CD4-positive, alpha-beta memory T cell (primary cell): ENCODE data around the gene HSPA9. TPM values are rescaled to one million over a fixed set of nuclear protein-coding genes. Genes with fewer than 3 reads are reported as not detected.
A peak's percentile ranks its signal among the peaks of the same experiment; 100 is the strongest.

Experiments used
- CTCF ChIA-PET: fragments of 350-600 bp; sonication (Branson Sonifier 250); formaldehyde crosslinking; loops from one replicate; lab custom pipeline; 2021; ENCODE audit warnings: inconsistent platforms; ENCODE audit not compliant: partially characterized antibody; lab: Charles Lee
- POLR2A ChIA-PET: fragments of 350-600 bp; sonication (Branson Sonifier 250); formaldehyde crosslinking; loops from one replicate; lab custom pipeline; 2021; ENCODE audit not compliant: partially characterized antibody; lab: Charles Lee
- DNase-seq, 5 donors: peaks; one replicate each; pipeline versions ENCODE4 v3.0.0 to v3.0.0-alpha.2; 2020 to 2022; ENCODE audit warnings: mixed read lengths in 1 of 5
- H3K27ac ChIP-seq: one replicate; pipeline ENCODE4 v1.7.0; 2013; ENCODE audit warnings: low read depth, low read length
- H3K27me3 ChIP-seq: 2 replicates; pipeline ENCODE4 v1.7.0; 2013; ENCODE audit warnings: mild to moderate bottlenecking, low read length, moderate library complexity; ENCODE audit not compliant: insufficient read depth
- H3K36me3 ChIP-seq: 2 replicates; pipeline ENCODE4 v1.7.0; 2013; ENCODE audit warnings: mild to moderate bottlenecking, low read length, moderate library complexity; ENCODE audit not compliant: insufficient read depth
- H3K4me1 ChIP-seq: 2 replicates; pipeline ENCODE4 v1.7.0; 2013; ENCODE audit warnings: mild to moderate bottlenecking, low read length, moderate library complexity; ENCODE audit not compliant: insufficient read depth
- H3K4me3 ChIP-seq, 2 donors: one replicate each; pipeline ENCODE4 v1.7.0; 2013; ENCODE audit warnings: low read length in 2 of 2, mild to moderate bottlenecking in 1 of 2
- H3K9me3 ChIP-seq, 2 donors: one replicate each; pipeline ENCODE4 v1.7.0; 2013; ENCODE audit warnings: low read length in 2 of 2, control low read depth in 1 of 2; ENCODE audit not compliant: control insufficient read depth in 1 of 2
- H3K27ac Mint-ChIP-seq, 7 donors: one replicate each; pipeline ENCODE4 v1.8.0; 2020 to 2021; ENCODE audit warnings: mixed read lengths in 7 of 7, mild to moderate bottlenecking in 6 of 7, inconsistent platforms in 3 of 7, moderate library complexity in 3 of 7
- H3K27me3 Mint-ChIP-seq, 2 donors: one replicate each; pipeline ENCODE4 v1.8.0; 2020 to 2021; ENCODE audit warnings: mixed read lengths in 2 of 2
- H3K36me3 Mint-ChIP-seq, 2 donors: one replicate each; pipeline ENCODE4 v1.8.0; 2020 to 2021; ENCODE audit warnings: mixed read lengths in 2 of 2, inconsistent platforms in 1 of 2, mild to moderate bottlenecking in 1 of 2
- H3K4me1 Mint-ChIP-seq, 4 donors: one replicate each; pipeline ENCODE4 v1.8.0; 2020 to 2021; ENCODE audit warnings: mixed read lengths in 4 of 4, mild to moderate bottlenecking in 1 of 4
- H3K4me3 Mint-ChIP-seq, 8 donors: one replicate each; pipeline ENCODE4 v1.8.0; 2020 to 2021; ENCODE audit warnings: mixed read lengths in 8 of 8, mild to moderate bottlenecking in 7 of 8, moderate library complexity in 6 of 8, inconsistent platforms in 3 of 8
- H3K9me3 Mint-ChIP-seq, 8 donors: one replicate each; pipeline ENCODE4 v1.8.0; 2020 to 2021; ENCODE audit warnings: mixed read lengths in 8 of 8, mild to moderate bottlenecking in 5 of 8, inconsistent platforms in 3 of 8, moderate library complexity in 1 of 8
- intact Hi-C: fragments of 100-400 bp; cut with micrococcal nuclease; formaldehyde crosslinking; loops from one replicate; pipeline ENCODE4 v1.15.1; 2023
- polyA plus RNA-seq, 2 donors: library from polyadenylated mRNA; unstranded; fragments of 300-500 nt; fragmentation: Illumina TruSeq; gene quantifications; one replicate each; pipeline ENCODE4 v1.2.3, GENCODE V29; 2021
- total RNA-seq, 2 experiments: library from RNA; stranded (reverse); gene quantifications; one replicate each; pipeline ENCODE4 v1.2.3, GENCODE V29; 2021

HSPA9 gene
- total and polyA plus RNA-seq, 4 experiments from 2014 or later = 144 to 171 (median 154) TPM

DNA sequence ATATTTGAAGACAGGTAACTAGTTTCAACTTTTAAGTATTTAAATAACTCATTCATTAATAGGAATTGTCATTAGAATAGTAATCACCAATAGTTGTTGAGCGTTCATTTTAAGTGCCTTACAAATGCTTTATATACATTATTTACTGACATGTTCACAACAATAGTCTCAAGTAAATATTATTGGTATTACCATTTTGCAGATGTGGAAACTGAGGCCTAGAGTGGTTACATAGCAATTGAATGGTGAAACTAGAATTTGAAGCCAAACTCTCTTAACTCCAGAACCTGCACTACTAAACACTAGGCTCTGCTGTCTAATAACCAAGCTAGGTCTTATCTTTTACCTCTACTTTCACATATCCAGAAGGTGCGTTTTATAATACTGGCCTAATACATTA is 4.8 kb upstream of the HSPA9 start:
- Mint-ChIP-seq H3K36me3 (peaks cover 0 to 6% of the 10 kb centered on the region in 2 donors), H3K4me1 (peaks cover 9 to 20% (median 10%) of the 10 kb centered on the region in 4 donors), H3K9me3 (peaks cover 0 to 4% (median 0%) of the 10 kb centered on the region in 8 donors), H3K27ac (no peak overlapping the region), H3K27me3 (peaks cover 0 to 2% of the 10 kb centered on the region in 2 donors), H3K4me3 (no peak overlapping the region)
- no peak for DNase-seq
- ChIA-PET CTCF (interaction anchor here (0.6 to 2.0 kb wide), 17 partner anchors 8 to 687 kb away, joined by 3 to 11 read pairs (median 5); partner anchors contain the start of gene ETF1), POLR2A (interaction anchor here (1.0 to 1.1 kb wide), 2 partner anchors 14 to 683 kb away, joined by 3 to 5 read pairs; no protein-coding TSS in a partner anchor)
- intact Hi-C loops = no loop called here
- Histone ChIP-seq H3K4me1 (peaks cover 6% of the 10 kb centered on the region), H3K36me3 (no peaks in the 10 kb centered on the region), H3K4me3 (no peak overlapping the region), H3K9me3 (no peaks in the 10 kb centered on the region), H3K27ac (no peak overlapping the region), H3K27me3 (no peaks in the 10 kb centered on the region)

DNA sequence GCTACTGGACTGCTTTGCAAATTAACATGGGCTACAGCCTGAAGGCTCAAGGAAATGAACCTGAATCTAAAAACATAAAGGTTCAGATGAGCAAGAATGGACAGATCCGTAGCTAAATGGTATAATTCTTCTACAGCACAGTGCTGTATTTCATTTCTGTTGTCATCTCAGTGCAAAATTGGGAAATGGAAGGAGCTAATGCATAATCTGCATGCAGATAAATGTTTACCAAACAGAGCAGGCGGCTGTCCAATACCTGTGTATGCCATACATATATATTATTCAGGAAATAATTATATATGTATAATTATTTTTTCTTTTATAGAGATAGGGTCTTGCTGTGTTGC is 4.3 kb upstream of the HSPA9 start:
- H3K27me3 Mint-ChIP-seq = peaks cover 0 to 1% of the 10 kb centered on the region in 2 donors
- H3K9me3 Mint-ChIP-seq = peaks cover 0 to 7% (median 0%) of the 10 kb centered on the region in 8 donors
- peaks cover 5 to 11% of the 10 kb centered on the region in 2 donors for H3K36me3 Mint-ChIP-seq
- no peaks in the 10 kb centered on the region for H3K36me3 ChIP-seq
- H3K9me3 ChIP-seq = no peaks in the 10 kb centered on the region
- POLR2A ChIA-PET = interaction anchor here (0.6 to 1.1 kb wide), 4 partner anchors 14 to 683 kb away, joined by 3 to 5 read pairs (median 3); no protein-coding TSS in a partner anchor
- no peak overlapping the region for H3K27ac ChIP-seq
- intact Hi-C loops = loop anchor here (5.0 to 10.0 kb wide), 5 partner anchors 242 to 1528 kb away; partner anchors contain the start of genes FAM13B, FAM53C, HNRNPA0 and SPATA24
- CTCF ChIA-PET = interaction anchor here (0.6 to 2.0 kb wide), 24 partner anchors 9 to 707 kb away, joined by 3 to 11 read pairs (median 4); partner anchors contain the start of gene ETF1
- DNase-seq = no peak
- H3K27ac Mint-ChIP-seq = peak overlapping the region in 3 of 7 donors; percentile 1 to 60 (median 56)
- peaks cover 9 to 25% (median 14%) of the 10 kb centered on the region in 4 donors for H3K4me1 Mint-ChIP-seq
- no peaks in the 10 kb centered on the region for H3K27me3 ChIP-seq
- H3K4me1 ChIP-seq = peaks cover 7% of the 10 kb centered on the region
- peak overlapping the region in 1 of 8 donors; percentile 21 for H3K4me3 Mint-ChIP-seq
- H3K4me3 ChIP-seq = no peak overlapping the region

DNA sequence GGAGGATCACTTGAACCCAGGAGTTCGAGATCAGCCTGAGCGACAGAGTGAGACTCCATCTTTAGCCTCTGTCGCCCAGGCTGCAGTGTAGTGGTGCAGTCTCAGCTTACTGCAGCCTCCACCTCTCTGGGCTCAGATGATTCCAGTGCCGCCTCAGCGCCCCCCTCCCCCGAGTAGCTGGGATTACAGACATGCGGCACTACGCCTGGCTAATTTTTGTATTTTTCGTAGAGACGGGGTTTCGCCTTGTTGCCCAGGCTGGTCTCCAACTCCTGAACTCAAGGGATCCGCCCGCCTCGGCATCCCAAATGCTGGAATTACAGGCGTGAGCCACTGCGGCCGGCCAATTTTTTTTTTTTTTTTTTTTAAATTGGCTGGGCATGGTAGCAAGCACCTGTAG is 2.3 kb upstream of the HSPA9 start:
- peak overlapping the region in 2 of 7 donors; percentile 76 to 100 for H3K27ac Mint-ChIP-seq
- POLR2A ChIA-PET = interaction anchor here (0.6 to 5.1 kb wide), 2 partner anchors 35 to 71 kb away, joined by 3 to 124 read pairs; partner anchors contain the start of gene ETF1

DNA sequence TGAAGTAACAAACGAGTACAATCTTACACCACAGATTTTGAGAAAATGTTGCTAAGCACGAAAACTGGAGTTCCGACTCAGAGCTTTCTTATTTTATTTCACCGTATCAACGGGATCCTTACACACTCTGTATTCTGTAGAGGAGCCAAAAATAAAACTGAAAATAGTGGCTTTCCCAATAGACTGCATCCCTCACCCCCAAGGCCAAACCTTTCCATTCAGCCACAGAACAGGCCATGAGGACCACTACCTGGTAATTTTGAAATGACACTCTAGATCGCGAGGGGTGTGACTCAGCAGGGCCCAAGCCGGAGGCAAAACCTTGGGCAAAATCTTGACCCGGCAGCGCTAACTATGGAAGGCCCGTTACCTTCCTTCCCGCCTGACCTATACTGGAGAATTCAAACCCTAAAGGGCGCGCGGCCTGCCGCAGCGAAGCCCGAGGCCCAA is 432 bp downstream of the HSPA9 start:
- no peak for DNase-seq
- Mint-ChIP-seq H3K27me3 (no peaks in the 10 kb centered on the region), H3K36me3 (peaks cover 26 to 42% of the 10 kb centered on the region in 2 donors), H3K27ac (peak overlapping the region; percentile 100), H3K9me3 (peaks cover 0 to 7% (median 0%) of the 10 kb centered on the region in 8 donors), H3K4me3 (peak overlapping the region; percentile 92 to 99 (median 98)), H3K4me1 (peaks cover 18 to 56% (median 35%) of the 10 kb centered on the region in 4 donors)
- H3K9me3 ChIP-seq = no peaks in the 10 kb centered on the region
- no peaks in the 10 kb centered on the region for H3K27me3 ChIP-seq
- intact Hi-C loops = loop anchor here (1.0 to 10.0 kb wide), 11 partner anchors 31 to 1533 kb away; partner anchors contain the start of genes EGR1, ETF1, FAM13B and FAM53C
- H3K36me3 ChIP-seq = peaks cover 37% of the 10 kb centered on the region
- H3K27ac ChIP-seq = peak overlapping the region; percentile 99
- H3K4me1 ChIP-seq = peaks cover 34% of the 10 kb centered on the region
- ChIA-PET CTCF (interaction anchor here (1.2 to 3.9 kb wide), 4 partner anchors 9 to 222 kb away, joined by 5 to 21 read pairs (median 10); partner anchors contain the start of genes EGR1, ETF1 and KDM3B), POLR2A (interaction anchor here (0.9 to 5.1 kb wide), 20 partner anchors 8 to 821 kb away, joined by 3 to 124 read pairs (median 8); partner anchors contain the start of genes BRD8, CDC25C, EGR1 and ETF1)
- H3K4me3 ChIP-seq = peak overlapping the region; percentile 88 to 99

More for the DNA sequence above, 2.3 kb upstream of the HSPA9 start:
- Histone ChIP-seq H3K4me3 (no peak overlapping the region), H3K27ac (no peak overlapping the region), H3K9me3 (no peaks in the 10 kb centered on the region), H3K27me3 (no peaks in the 10 kb centered on the region), H3K4me1 (peaks cover 24% of the 10 kb centered on the region), H3K36me3 (peaks cover 11% of the 10 kb centered on the region)
- no peak overlapping the region for H3K4me3 Mint-ChIP-seq
- peaks cover 8 to 23% of the 10 kb centered on the region in 2 donors for H3K36me3 Mint-ChIP-seq
- peaks cover 13 to 39% (median 27%) of the 10 kb centered on the region in 4 donors for H3K4me1 Mint-ChIP-seq
- no peaks in the 10 kb centered on the region for H3K27me3 Mint-ChIP-seq
- CTCF ChIA-PET = interaction anchor here (0.9 to 3.9 kb wide), 6 partner anchors 9 to 685 kb away, joined by 3 to 21 read pairs (median 4); partner anchors contain the start of genes ETF1 and KIF20A
- DNase-seq = no peak
- peaks cover 0 to 7% (median 0%) of the 10 kb centered on the region in 8 donors for H3K9me3 Mint-ChIP-seq
- intact Hi-C loops = loop anchor here (5.0 to 10.0 kb wide), 5 partner anchors 240 to 1530 kb away; partner anchors contain the start of genes FAM13B, FAM53C, HNRNPA0 and SPATA24

DNA sequence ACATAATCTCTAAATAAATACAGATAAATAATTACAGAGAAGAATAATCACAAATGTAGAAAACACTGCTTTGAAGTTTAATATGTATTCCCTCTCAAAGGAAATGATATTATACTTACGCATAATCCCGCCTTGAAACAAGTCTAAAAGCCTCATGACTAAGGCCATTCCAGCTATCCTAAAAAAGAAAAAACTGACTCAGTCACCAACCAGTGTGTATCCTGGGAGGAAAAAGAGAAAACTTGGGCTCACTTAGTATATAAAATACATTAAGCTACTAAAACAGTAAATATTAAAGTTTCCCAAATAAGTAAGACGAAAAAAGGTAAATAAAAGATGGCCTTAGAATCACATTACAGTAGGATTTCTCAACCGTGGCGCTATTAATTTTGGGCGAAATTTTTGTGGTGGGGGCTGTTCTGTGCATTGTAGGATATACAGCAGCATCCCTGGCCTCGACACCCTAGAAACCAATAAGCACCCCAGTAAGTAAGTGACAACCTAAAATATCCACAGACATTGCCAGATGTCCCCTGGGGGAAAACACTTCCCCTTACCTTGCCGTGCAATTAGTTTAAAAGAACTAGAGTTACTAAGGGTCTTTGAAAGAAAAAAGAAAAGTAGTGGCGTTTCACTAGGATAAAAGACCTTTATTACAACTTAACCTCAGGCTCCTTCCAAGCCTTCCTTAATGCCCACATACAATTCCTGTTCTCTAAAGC is 1.1 kb downstream of the HSPA9 start:
- Mint-ChIP-seq H3K4me3 (peak overlapping the region; percentile 92 to 99 (median 98)), H3K9me3 (peaks cover 0 to 7% (median 0%) of the 10 kb centered on the region in 8 donors), H3K36me3 (peaks cover 30 to 47% of the 10 kb centered on the region in 2 donors), H3K4me1 (peaks cover 14 to 55% (median 33%) of the 10 kb centered on the region in 4 donors), H3K27me3 (no peaks in the 10 kb centered on the region), H3K27ac (peak overlapping the region; percentile 100)
- Histone ChIP-seq H3K9me3 (no peaks in the 10 kb centered on the region), H3K4me1 (peaks cover 39% of the 10 kb centered on the region), H3K4me3 (peak overlapping the region; percentile 88 to 99), H3K27ac (peak overlapping the region; percentile 99), H3K36me3 (peaks cover 42% of the 10 kb centered on the region), H3K27me3 (no peaks in the 10 kb centered on the region)
- no peak for DNase-seq
- ChIA-PET POLR2A (interaction anchor here (1.0 to 5.1 kb wide), 8 partner anchors 8 to 767 kb away, joined by 3 to 124 read pairs (median 8); partner anchors contain the start of genes EGR1, ETF1 and PAIP2), CTCF (interaction anchor here (0.7 to 3.9 kb wide), 3 partner anchors 8 to 124 kb away, joined by 5 to 21 read pairs (median 12); partner anchors contain the start of gene ETF1)
- intact Hi-C loops = loop anchor here (10.0 kb wide), 2 partner anchors 539 to 819 kb away; partner anchors contain the start of genes FAM13B and HNRNPA0

DNA sequence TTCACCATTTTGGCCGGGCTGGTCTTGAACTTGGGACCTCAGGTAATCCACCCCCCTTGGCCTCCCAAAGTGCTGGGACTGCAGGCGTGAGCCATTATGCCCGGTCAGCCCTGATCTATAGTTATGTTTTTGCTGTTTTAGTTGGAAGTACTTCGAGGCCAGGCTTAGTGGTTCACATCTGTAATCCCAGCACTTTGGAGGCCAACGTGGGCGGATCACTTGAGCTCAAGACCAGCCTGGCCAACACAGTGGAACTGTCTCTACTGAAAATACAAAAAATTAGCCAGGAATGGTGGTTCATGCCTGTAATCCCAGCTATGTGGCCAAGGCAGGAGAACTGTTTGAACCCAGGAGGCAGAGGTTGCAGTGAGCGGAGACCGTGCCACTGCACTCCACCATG is 2.0 kb downstream of the HSPA9 start:
- Mint-ChIP-seq H3K9me3 (peaks cover 0 to 7% (median 0%) of the 10 kb centered on the region in 8 donors), H3K27me3 (no peaks in the 10 kb centered on the region), H3K4me3 (peak overlapping the region in 1 of 8 donors; percentile 48), H3K36me3 (peaks cover 39 to 55% of the 10 kb centered on the region in 2 donors), H3K4me1 (peaks cover 22 to 62% (median 40%) of the 10 kb centered on the region in 4 donors), H3K27ac (peak overlapping the region in 6 of 7 donors; percentile 25 to 100 (median 68))
- POLR2A ChIA-PET = interaction anchor here (1.0 to 5.1 kb wide), 2 partner anchors 31 to 108 kb away, joined by 5 to 124 read pairs; partner anchors contain the start of genes EGR1 and ETF1
- Histone ChIP-seq H3K4me3 (no peak overlapping the region), H3K4me1 (peaks cover 47% of the 10 kb centered on the region), H3K9me3 (no peaks in the 10 kb centered on the region), H3K27me3 (no peaks in the 10 kb centered on the region), H3K27ac (peak overlapping the region; percentile 99), H3K36me3 (peaks cover 51% of the 10 kb centered on the region)
- CTCF ChIA-PET = interaction anchor here (0.6 kb wide), 1 partner anchor 12 kb away, joined by 4 read pairs; no protein-coding TSS in a partner anchor
- no peak for DNase-seq
- intact Hi-C loops = loop anchor here (10.0 kb wide), 2 partner anchors 538 to 818 kb away; partner anchors contain the start of genes FAM13B and HNRNPA0
